Measurements from ENCODE around the gene RGS14. TPM values are rescaled to one million over a fixed set of nuclear protein-coding genes. Genes with fewer than 3 reads are reported as not detected.
"Not testable (repeated sequence)": the region's sequence is repeated elsewhere in the genome, so short reads cannot be mapped to it uniquely, and the experiment has no call there.

RGS14 gene
- total RNA-seq, 4 donors from 2014 or later, result 19.4 to 41.0 (median 23.3) TPM

GRCh38 chr5:177339107-177339638, 18.6 kb upstream of the RGS14 start:
- Histone ChIP-seq H3K36me3 (peaks cover 0 to 76% (median 0%) of the 10 kb centered on the region in 3 donors), H3K27me3 (no peaks in the 10 kb centered on the region), H3K27ac (no peak overlapping the region), H3K4me3 (no peak overlapping the region), H3K9me3 (no peaks in the 10 kb centered on the region), H3K4me1 (no peaks in the 10 kb centered on the region)
- peak in 1 of 3 donors; percentile 27 for DNase-seq
- TF ChIP-seq POLR2A (IDR thresholded peaks at IDR 0.05), result no peak
- no peak for TF ChIP-seq CTCF (IDR thresholded peaks at IDR 0.05)

GRCh38 chr5:177343000-177343399, 14.7 kb upstream of the RGS14 start:
- H3K27ac ChIP-seq, H3K4me1 ChIP-seq, H3K4me3 ChIP-seq, DNase-seq, H3K27me3 ChIP-seq, H3K9me3 ChIP-seq: not testable (repeated sequence)
- peaks cover 0 to 56% (median 0%) of the 10 kb centered on the region in 3 donors for H3K36me3 ChIP-seq

- no peaks in the 10 kb centered on the region for H3K9me3 ChIP-seq
- no peak for DNase-seq
- H3K27ac ChIP-seq, result no peak overlapping the region
- no peaks in the 10 kb centered on the region for H3K27me3 ChIP-seq
- no peak overlapping the region for H3K4me3 ChIP-seq
- no peak for TF ChIP-seq POLR2A (IDR thresholded peaks at IDR 0.05)
- no peak for TF ChIP-seq CTCF (IDR thresholded peaks at IDR 0.05)
- H3K36me3 ChIP-seq, result peaks cover 0 to 49% (median 0%) of the 10 kb centered on the region in 3 donors
- H3K4me1 ChIP-seq, result peaks cover 0 to under 1% (median 0%) of the 10 kb centered on the region in 4 donors
These were observed 13.9 kb upstream of the RGS14 start for GRCh38 chr5:177343777-177344176.

- Histone ChIP-seq H3K9me3 (no peaks in the 10 kb centered on the region), H3K36me3 (peaks cover 0 to 52% (median 0%) of the 10 kb centered on the region in 3 donors), H3K27me3 (no peaks in the 10 kb centered on the region), H3K4me3 (no peak overlapping the region), H3K4me1 (peaks cover 1 to 12% (median 4%) of the 10 kb centered on the region in 4 donors), H3K27ac (no peak overlapping the region)
- no peak for TF ChIP-seq POLR2A (IDR thresholded peaks at IDR 0.05)
- TF ChIP-seq CTCF (IDR thresholded peaks at IDR 0.05), result no peak
- no peak for DNase-seq
These were observed 12.8 kb upstream of the RGS14 start for GRCh38 chr5:177344891-177345290.

- Histone ChIP-seq H3K4me3 (no peak overlapping the region), H3K27me3 (no peaks in the 10 kb centered on the region), H3K27ac (no peak overlapping the region), H3K4me1 (peaks cover 4 to 22% (median 13%) of the 10 kb centered on the region in 4 donors), H3K9me3 (no peaks in the 10 kb centered on the region), H3K36me3 (peaks cover 0 to 43% (median 0%) of the 10 kb centered on the region in 3 donors)
- no peak for DNase-seq
- no peak for TF ChIP-seq POLR2A (IDR thresholded peaks at IDR 0.05)
- TF ChIP-seq CTCF (IDR thresholded peaks at IDR 0.05), result no peak
These were observed 10.9 kb upstream of the RGS14 start for GRCh38 chr5:177346820-177347219.

GRCh38 chr5:177347699-177348098, 10.0 kb upstream of the RGS14 start:
- TF ChIP-seq POLR2A (IDR thresholded peaks at IDR 0.05) (no peak), CTCF (IDR thresholded peaks at IDR 0.05) (no peak)
- peaks cover 4 to 22% (median 13%) of the 10 kb centered on the region in 4 donors for H3K4me1 ChIP-seq
- H3K9me3 ChIP-seq, result no peaks in the 10 kb centered on the region
- H3K36me3 ChIP-seq, result peaks cover 0 to 36% (median 0%) of the 10 kb centered on the region in 3 donors
- no peak overlapping the region for H3K4me3 ChIP-seq
- H3K27ac ChIP-seq, result no peak overlapping the region
- no peaks in the 10 kb centered on the region for H3K27me3 ChIP-seq
- DNase-seq, result no peak
